Measurements from ENCODE around the gene SOX5. TPM values are rescaled to one million over a fixed set of nuclear protein-coding genes. Genes with fewer than 3 reads are reported as not detected.

Gene SOX5
- total and polyA plus RNA-seq, 2 experiments from 2014 or later = 1.0 to 4.7 TPM

GRCh38 chr12:23899434-23899833 lies 50.0 kb downstream of the SOX5 start:
- no peak for ATAC-seq
- H3K27ac ChIP-seq (ENCODE audit: low read depth) = no peak overlapping the region

More at GRCh38 chr12:23899434-23899833, 50.0 kb downstream of the SOX5 start:
- Histone ChIP-seq H3K4me1 (ENCODE audit: insufficient read depth) (no peaks in the 10 kb centered on the region), H3K4me3 (no peak overlapping the region), H2AFZ (no peak overlapping the region), H3K4me2 (no peak overlapping the region), H4K20me1 (replicated peaks; ENCODE audit: insufficient read depth) (no peaks in the 10 kb centered on the region), H3K9me2 (ENCODE audit: insufficient read depth) (no peaks in the 10 kb centered on the region), H3K36me3 (ENCODE audit: insufficient read depth) (no peaks in the 10 kb centered on the region), H3K27me3 (ENCODE audit: insufficient read depth) (no peaks in the 10 kb centered on the region), H3K79me2 (replicated peaks; ENCODE audit: insufficient read depth) (no peaks in the 10 kb centered on the region), H3F3A (replicated peaks; ENCODE audit: low read depth) (no peaks in the 10 kb centered on the region)
- H3K36me3 Mint-ChIP-seq (ENCODE audit: low read depth) = peaks cover 4% of the 10 kb centered on the region; the same call in 1 of the 3 replicates
- no peak overlapping the region for H3K4me3 Mint-ChIP-seq
- no peak for TF ChIP-seq STAT1 (IDR thresholded peaks at IDR 0.05; ENCODE audit: unreplicated experiment)
- TF ChIP-seq ZNF331 (CRISPR knock-in tag; IDR thresholded peaks at IDR 0.05; ENCODE audit: low read depth) = no peak
- TF ChIP-seq CTCF (conservative IDR thresholded peaks at IDR 0.05; ENCODE audit: low read depth in 2 of 2) = no peak
- TF ChIP-seq EZH2 (IDR thresholded peaks at IDR 0.05; ENCODE audit: low read depth, unreplicated experiment) = no peak
- TF ChIP-seq ZNF462 (CRISPR knock-in tag; IDR thresholded peaks at IDR 0.05) = no peak
- TF ChIP-seq EZH2phosphoT487 (IDR thresholded peaks at IDR 0.05; ENCODE audit: unreplicated experiment) = no peak
- TF ChIP-seq ZNF114 (CRISPR knock-in tag; IDR thresholded peaks at IDR 0.05) = no peak
- TF ChIP-seq CREB1 (CRISPR knock-in tag; IDR thresholded peaks at IDR 0.05; ENCODE audit: low read depth) = no peak
- TF ChIP-seq, protein P1, sequence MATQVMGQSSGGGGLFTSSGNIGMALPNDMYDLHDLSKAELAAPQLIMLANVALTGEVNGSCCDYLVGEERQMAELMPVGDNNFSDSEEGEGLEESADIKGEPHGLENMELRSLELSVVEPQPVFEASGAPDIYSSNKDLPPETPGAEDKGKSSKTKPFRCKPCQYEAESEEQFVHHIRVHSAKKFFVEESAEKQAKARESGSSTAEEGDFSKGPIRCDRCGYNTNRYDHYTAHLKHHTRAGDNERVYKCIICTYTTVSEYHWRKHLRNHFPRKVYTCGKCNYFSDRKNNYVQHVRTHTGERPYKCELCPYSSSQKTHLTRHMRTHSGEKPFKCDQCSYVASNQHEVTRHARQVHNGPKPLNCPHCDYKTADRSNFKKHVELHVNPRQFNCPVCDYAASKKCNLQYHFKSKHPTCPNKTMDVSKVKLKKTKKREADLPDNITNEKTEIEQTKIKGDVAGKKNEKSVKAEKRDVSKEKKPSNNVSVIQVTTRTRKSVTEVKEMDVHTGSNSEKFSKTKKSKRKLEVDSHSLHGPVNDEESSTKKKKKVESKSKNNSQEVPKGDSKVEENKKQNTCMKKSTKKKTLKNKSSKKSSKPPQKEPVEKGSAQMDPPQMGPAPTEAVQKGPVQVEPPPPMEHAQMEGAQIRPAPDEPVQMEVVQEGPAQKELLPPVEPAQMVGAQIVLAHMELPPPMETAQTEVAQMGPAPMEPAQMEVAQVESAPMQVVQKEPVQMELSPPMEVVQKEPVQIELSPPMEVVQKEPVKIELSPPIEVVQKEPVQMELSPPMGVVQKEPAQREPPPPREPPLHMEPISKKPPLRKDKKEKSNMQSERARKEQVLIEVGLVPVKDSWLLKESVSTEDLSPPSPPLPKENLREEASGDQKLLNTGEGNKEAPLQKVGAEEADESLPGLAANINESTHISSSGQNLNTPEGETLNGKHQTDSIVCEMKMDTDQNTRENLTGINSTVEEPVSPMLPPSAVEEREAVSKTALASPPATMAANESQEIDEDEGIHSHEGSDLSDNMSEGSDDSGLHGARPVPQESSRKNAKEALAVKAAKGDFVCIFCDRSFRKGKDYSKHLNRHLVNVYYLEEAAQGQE (IDR thresholded peaks at IDR 0.05; ENCODE audit: unreplicated experiment) = no peak
- TF ChIP-seq JUNB (IDR thresholded peaks at IDR 0.05; ENCODE audit: unreplicated experiment) = no peak
- TF ChIP-seq NANOG (IDR thresholded peaks at IDR 0.05; ENCODE audit: borderline replicate concordance) = no peak
- no peak overlapping the region for H3K27ac Mint-ChIP-seq
- H3K9me3 Mint-ChIP-seq = peaks cover 5% of the 10 kb centered on the region; the same call in 1 of the 3 replicates
- peaks cover 2% of the 10 kb centered on the region for H3K27me3 Mint-ChIP-seq (ENCODE audit: insufficient read depth, low read depth, poor library complexity)
- no peak for DNase-seq (ENCODE audit: low spot score)
- peaks cover 9% of the 10 kb centered on the region for H3K4me1 Mint-ChIP-seq
